ENCODE measurements around the gene AGT.

AGT gene

GRCh38 chr1:230693777-230694176, 20.1 kb downstream of the AGT start:
- TF ChIP-seq CTCF (conservative IDR thresholded peaks at IDR 0.05; ENCODE audit: control insufficient read depth, insufficient read depth, low read depth, low read length) = no peak
- no peak for DNase-seq (ENCODE audit: low read depth)
- no peak overlapping the region for H3K4me3 ChIP-seq (ENCODE audit: control insufficient read depth, low read depth, low read length)

GRCh38 chr1:230693221-230693620, 20.7 kb downstream of the AGT start:
- TF ChIP-seq CTCF (conservative IDR thresholded peaks at IDR 0.05; ENCODE audit: control insufficient read depth, insufficient read depth, low read depth, low read length) = no peak
- H3K4me3 ChIP-seq (ENCODE audit: control insufficient read depth, low read depth, low read length) = no peak overlapping the region
- DNase-seq (ENCODE audit: low read depth) = no peak

GRCh38 chr1:230691615-230692014, 22.3 kb downstream of the AGT start:
- DNase-seq (ENCODE audit: low read depth) = no peak
- no peak overlapping the region for H3K4me3 ChIP-seq (ENCODE audit: control insufficient read depth, low read depth, low read length)
- TF ChIP-seq CTCF (conservative IDR thresholded peaks at IDR 0.05; ENCODE audit: control insufficient read depth, insufficient read depth, low read depth, low read length) = no peak

- no peak for TF ChIP-seq CTCF (conservative IDR thresholded peaks at IDR 0.05; ENCODE audit: control insufficient read depth, insufficient read depth, low read depth, low read length)
- H3K4me3 ChIP-seq (ENCODE audit: control insufficient read depth, low read depth, low read length) = no peak overlapping the region
- DNase-seq (ENCODE audit: low read depth) = no peak
Measured at GRCh38 chr1:230690101-230690500, 23.8 kb downstream of the AGT start.

GRCh38 chr1:230686747-230687146, 27.2 kb downstream of the AGT start:
- DNase-seq (ENCODE audit: low read depth) = no peak
- H3K4me3 ChIP-seq (ENCODE audit: control insufficient read depth, low read depth, low read length) = no peak overlapping the region

GRCh38 chr1:230684998-230685397, 28.9 kb downstream of the AGT start:
- TF ChIP-seq CTCF (conservative IDR thresholded peaks at IDR 0.05; ENCODE audit: control insufficient read depth, insufficient read depth, low read depth, low read length) = no peak
- no peak overlapping the region for H3K4me3 ChIP-seq (ENCODE audit: control insufficient read depth, low read depth, low read length)
- DNase-seq (ENCODE audit: low read depth) = no peak

More at GRCh38 chr1:230686747-230687146, 27.2 kb downstream of the AGT start:
- TF ChIP-seq CTCF (conservative IDR thresholded peaks at IDR 0.05; ENCODE audit: control insufficient read depth, insufficient read depth, low read depth, low read length) = no peak

- DNase-seq (ENCODE audit: low read depth) = no peak
- TF ChIP-seq CTCF (conservative IDR thresholded peaks at IDR 0.05; ENCODE audit: control insufficient read depth, insufficient read depth, low read depth, low read length) = no peak
- H3K4me3 ChIP-seq (ENCODE audit: control insufficient read depth, low read depth, low read length) = no peak overlapping the region
Measured at GRCh38 chr1:230684146-230684545, 29.8 kb downstream of the AGT start.
